ENCODE measurements around the gene CCBE1.

GRCh38 chr18:59540780-59541179 lies 156.4 kb downstream of the CCBE1 start:
- TF ChIP-seq ZNF274 (IDR thresholded peaks at IDR 0.05; ENCODE audit: low read depth, low read length) (no peak), SUZ12 (IDR thresholded peaks at IDR 0.05; ENCODE audit: extremely low read depth, insufficient read depth, insufficient read length) (no peak), YY1 (IDR thresholded peaks at IDR 0.05; ENCODE audit: insufficient read depth, insufficient read length) (no peak)

Measured in NT2/D1 (cell line).